GM12865 (cell line): Measurements from ENCODE around the gene NMUR2.

Experiments used
- DNase-seq: peaks from one replicate; pipeline ENCODE4 v3.0.0; 2010; ENCODE audit warnings: low read depth
- H3K4me3 ChIP-seq: 2 replicates; pipeline ENCODE4 v1.5.1; 2011; ENCODE audit warnings: mild to moderate bottlenecking, low read depth, low read length, control low read depth
- TF ChIP-seq, protein P1 (sequence below): IDR thresholded peaks from 2 replicates; pipeline ENCODE4 v1.5.1; 2011; ENCODE audit warnings: low read length, control low read depth, low read depth, inconsistent platforms; ENCODE audit not compliant: insufficient read depth; ENCODE audit errors: missing control alignments

NMUR2 gene

DNA sequence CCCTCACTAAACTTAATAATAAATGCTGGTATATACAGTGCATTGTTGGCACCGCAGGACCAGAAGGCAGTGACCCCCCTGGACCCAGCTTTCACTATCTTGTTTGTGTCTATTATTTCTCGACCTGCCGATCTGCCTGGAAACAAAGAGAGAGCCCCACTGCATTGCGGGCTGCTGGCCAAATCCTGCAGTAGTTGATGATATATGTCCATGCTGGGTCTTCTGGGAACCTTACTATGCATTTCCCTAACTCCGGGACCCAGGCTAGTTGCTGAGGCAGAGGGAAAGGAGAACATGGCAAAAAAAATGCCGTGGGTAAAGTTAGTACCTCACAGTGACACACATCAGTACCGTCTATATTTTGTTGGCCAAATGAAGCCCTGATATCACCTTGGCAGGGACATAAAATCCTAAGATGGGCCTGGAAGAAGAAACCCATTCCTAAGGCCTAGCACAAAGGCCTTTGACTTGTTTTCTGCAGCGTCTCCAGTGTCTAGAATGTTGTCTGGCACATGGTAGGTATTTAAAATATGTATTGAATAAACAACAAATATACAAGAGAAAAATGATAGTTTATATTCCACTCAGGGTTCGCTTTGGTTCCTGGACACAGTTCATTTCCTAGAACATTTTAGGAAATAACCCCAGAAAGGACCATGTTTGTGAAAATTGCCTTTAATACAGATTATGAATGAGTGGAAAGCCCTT lies 46.1 kb downstream of the NMUR2 start:
- TF ChIP-seq, protein P1, sequence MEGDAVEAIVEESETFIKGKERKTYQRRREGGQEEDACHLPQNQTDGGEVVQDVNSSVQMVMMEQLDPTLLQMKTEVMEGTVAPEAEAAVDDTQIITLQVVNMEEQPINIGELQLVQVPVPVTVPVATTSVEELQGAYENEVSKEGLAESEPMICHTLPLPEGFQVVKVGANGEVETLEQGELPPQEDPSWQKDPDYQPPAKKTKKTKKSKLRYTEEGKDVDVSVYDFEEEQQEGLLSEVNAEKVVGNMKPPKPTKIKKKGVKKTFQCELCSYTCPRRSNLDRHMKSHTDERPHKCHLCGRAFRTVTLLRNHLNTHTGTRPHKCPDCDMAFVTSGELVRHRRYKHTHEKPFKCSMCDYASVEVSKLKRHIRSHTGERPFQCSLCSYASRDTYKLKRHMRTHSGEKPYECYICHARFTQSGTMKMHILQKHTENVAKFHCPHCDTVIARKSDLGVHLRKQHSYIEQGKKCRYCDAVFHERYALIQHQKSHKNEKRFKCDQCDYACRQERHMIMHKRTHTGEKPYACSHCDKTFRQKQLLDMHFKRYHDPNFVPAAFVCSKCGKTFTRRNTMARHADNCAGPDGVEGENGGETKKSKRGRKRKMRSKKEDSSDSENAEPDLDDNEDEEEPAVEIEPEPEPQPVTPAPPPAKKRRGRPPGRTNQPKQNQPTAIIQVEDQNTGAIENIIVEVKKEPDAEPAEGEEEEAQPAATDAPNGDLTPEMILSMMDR = no peak
- H3K4me3 ChIP-seq = no peak overlapping the region
- DNase-seq = no peak

DNA sequence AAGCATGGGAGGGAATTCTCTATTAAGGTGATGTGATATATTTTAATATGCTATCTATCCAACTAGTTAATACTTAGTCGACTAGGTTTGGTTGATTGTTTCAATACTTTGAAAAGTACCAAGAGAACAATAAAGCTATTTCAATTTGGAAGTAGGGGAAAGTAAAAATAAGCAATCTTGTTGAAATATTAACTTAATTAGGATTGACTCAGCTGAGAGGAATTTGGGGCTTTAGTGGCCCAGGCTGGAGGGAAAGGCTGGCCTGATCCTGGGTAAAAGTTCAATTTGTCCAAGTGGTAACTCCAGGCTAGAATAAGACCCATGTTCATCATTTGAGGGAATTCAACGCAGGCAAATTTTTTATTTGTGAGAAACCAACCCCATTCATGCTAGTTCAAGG lies 48.6 kb downstream of the NMUR2 start:
- TF ChIP-seq, protein P1 = no peak
- no peak overlapping the region for H3K4me3 ChIP-seq
- DNase-seq = no peak

DNA sequence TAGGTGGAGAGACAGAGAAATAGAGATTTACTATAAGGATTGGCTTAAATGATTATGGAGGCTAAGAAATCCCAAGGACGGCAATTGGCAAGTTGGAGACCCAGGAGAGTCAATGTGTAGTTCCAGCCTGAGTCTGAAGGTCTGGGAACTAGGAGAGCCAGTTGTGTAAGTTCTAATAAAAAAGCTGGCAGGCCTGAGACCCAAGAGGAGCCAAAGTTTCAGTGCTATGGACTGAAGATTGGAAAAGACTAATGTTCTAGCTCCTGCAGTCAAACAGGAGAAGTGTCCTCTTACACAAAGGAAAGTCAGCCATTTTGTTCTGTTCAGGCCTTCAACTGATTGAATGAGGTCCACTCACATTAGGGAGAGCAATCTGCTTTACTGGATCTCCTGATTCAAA lies 50.0 kb downstream of the NMUR2 start:
- TF ChIP-seq, protein P1 = no peak
- H3K4me3 ChIP-seq = no peak overlapping the region
- DNase-seq = no peak

DNA sequence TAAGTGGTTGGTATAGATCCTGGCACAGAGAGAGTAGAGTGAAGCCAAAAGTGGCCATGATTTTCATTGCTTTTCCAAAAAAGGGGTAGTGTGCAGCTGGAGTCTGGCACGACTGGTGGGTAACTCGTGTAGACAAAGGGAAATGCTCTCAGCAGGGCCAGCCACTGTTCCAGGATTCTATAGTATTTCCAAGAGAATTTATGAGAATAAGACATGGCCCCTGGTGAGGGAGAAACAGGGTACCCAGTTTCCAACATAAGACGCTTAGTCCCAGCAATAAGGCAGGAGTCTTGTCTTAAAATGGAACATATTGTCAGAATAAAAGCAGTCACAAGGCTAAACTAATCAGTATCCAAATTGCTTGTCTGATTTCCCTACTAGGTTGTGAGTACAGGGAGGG lies 52.1 kb downstream of the NMUR2 start:
- TF ChIP-seq, protein P1 = no peak
- H3K4me3 ChIP-seq = no peak overlapping the region
- DNase-seq = no peak

DNA sequence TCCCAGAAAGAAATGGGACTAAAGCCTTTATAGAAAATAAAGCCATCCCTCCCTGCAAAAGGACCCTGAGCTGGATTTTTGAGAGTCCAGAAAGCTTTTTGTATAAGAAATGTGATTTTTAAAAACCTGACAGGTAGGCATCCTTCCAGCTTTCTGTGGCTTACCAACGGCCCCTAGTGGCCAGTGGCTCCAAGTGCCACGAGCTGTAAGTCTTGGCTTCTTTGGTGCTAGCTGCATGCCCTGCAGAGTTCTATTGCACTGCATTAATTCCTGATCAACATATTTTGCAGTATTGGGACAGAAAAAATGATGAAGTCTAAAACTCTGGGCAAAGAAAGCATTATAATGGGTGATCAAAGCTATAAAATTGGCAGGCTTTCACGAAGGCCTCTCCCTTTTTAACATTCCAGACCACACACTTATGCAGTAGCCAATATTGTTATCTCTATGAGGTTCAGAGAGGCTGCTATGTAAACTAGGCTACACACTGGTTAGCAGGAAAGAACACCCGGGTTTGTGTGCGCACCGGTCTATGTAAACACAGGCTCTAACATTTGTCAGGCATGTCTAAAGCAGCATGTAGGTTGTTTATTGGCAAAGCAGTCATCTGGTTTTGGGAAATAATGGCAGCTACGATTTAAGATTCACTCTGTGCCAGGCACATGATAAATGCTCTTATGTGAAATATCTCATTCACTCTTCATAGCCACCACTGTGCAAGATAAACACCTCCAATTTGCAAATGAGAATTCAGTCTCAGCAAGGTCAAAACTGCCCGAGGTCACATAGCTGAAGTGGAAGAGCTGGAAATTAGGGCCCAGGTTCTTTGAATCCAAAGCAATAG lies 55.2 kb downstream of the NMUR2 start:
- H3K4me3 ChIP-seq = no peak overlapping the region
- DNase-seq = peak; percentile 51

More for the DNA sequence above, 55.2 kb downstream of the NMUR2 start:
- TF ChIP-seq, protein P1 = peak; percentile 91
